ENCODE measurements around the gene TNIP1. TPM values are rescaled to one million over a fixed set of nuclear protein-coding genes. Genes with fewer than 3 reads are reported as not detected.

Gene TNIP1
- polyA plus RNA-seq, 3 donors: 63.4 to 72.3 (median 68.8) TPM

DNA sequence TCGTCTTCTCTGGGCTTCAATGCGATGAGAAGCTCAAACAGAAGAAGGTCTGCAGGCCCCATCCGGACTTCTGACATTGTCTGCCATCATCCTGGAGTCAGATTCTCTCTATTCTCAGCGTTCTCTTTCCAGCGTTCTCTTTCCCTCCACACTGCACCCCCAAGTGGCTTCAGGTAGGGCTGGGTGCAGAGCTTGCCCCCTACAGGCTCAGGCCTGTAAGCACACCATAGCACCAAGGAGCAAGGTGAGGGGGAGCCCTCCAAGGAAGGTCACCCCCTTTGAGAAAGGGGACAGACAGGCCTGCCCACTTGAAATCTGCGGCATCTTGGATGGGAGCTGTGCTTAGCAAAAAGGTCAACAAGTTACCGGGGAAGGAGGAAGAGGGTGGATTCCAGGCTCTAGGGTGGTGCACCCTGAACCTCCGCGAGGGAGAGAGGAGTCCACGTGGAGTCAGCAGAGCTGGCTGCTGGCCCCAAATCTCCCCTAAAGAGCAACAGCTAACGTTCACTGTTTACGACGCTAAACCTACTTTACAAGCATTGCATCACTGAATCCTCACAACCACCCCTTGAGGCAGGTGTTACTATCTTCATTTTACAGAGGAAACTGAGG lies 32.9 kb downstream of the TNIP1 start:
- DNase-seq (ENCODE audit: low read depth in 3 of 3, low spot score in 2 of 3): no peak

DNA sequence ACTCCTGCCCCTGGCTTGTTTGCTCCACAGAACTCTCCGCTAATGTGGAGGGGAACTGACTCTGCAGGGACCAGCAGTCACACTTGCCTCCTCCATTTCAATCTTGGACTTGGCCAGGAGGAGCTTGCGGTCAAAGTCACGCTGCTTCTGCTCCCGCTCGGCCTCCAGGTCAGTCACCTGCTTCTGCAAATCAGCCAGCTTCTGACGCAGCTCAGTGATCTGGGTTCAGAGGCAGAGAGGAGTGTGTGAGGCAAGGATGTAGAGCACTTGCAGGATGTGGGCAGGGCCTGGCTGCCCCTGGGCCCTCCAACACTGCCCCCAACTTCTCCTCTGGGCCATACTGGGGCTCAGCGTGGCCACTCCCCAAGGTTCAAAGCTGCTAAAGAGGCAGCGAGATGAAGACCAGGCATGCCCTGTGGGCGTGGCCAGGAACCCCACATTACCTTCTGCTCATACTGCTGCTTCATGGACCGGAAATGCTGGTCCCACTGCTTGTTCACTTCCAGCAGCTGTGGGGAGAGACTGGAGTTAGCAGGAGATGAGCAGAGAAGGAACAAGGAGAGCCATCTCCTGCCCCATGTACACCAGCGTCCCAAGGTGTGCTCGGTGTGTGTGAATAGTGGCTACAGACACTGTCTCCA lies 38.3 kb downstream of the TNIP1 start:
- no peak for DNase-seq (ENCODE audit: low read depth in 3 of 3, low spot score in 2 of 3)

DNA sequence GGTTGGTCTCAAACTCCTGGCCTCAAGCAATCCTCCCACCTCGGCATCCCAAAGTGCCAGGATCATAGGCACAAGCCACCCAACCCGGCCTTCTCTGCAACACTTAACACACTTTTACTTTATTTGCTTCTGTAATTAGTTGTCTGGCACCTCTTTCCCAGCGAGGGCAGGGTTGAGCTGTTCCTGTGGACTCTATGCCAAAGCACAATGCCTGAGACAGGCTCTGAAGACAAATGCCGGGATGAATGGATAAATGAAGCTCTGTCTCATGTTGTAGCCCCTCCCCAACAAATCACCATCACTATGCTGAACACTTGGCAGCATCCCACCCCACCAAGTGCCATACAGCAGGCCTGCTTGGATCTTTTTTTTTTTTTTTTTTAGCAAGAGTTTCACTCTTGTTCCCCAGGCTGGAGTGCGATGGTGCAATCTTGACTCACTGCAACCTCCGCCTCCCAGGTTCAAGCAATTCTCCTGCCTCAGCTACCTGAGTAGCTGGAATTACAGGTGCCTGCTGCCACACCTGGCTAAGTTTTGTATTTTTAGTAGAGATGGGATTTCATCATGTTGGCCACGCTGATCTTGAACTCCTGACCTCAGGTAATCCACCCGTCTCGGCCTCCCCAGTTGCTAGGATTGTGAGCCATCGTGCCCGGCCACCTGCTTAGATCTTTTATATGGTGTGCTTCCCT lies 39.1 kb downstream of the TNIP1 start:
- no peak for DNase-seq (ENCODE audit: low read depth in 3 of 3, low spot score in 2 of 3)

DNA sequence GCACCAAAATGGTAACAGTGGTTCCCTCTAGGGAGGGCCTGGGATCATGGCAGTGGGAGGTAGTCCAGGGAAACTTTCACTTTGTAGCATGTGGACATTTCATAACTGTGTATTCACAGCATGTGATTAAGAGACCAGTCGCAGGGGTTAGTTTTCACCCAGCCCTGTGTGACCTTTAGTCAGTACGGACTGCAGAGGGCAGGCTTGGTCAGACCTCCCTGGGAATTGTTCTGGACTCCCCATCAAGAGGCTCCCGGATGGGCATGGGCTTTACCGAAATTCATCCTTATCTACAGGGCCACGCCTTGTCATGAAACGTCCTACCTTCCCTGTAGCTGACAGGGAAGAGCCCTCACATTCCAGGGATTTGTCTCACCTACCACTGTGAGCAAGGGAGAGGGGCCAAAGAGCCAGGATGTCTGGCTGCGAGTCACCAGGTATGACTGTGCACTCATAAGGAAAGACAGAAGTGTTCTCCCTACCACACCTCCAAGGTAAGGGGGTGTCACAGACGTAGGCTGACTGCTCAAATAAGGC lies 40.6 kb downstream of the TNIP1 start:
- no peak for DNase-seq (ENCODE audit: low read depth in 3 of 3, low spot score in 2 of 3)

DNA sequence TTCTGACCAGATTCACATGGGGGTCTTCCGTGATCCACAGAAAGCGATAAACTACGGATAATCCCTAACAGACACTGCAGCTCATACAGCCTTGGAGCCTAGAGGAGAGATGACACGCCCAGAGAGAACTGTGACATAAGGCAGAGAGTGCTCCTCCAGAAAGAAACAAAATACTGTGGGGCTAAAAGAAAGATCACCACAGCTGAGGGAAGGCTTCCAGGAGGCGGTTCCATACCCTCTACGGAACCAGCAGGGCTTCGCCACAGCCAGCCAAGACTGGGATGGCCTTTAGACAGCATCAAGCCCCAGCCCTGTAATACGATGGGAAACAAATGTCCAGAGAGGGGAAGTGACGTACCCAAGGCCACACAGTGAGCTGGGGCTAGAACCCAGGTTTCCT lies 41.2 kb downstream of the TNIP1 start:
- no peak for DNase-seq (ENCODE audit: low read depth in 3 of 3, low spot score in 2 of 3)

DNA sequence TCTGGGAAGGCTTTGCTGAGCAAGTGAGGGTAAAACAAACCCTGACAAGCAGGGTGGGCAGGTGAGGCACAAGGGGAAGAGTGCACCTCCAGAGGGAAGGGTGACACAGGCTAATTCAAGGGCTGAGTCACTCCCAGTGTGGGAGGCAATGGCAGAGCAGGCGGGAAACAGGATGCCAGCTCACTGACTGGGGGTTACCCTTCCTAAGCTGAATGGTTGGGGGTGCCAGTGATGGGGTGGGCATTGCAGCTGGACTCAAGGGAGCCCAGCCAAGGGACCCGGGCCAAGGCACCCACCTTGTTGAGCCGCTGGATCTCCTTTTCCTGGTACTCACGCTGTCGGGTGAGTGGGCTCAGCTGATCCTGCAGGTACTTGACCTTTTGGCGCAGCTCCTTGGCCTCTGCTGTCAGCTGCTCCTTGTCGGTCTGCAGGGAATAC lies 42.0 kb downstream of the TNIP1 start:
- DNase-seq (ENCODE audit: low read depth in 3 of 3, low spot score in 2 of 3): no peak

DNA sequence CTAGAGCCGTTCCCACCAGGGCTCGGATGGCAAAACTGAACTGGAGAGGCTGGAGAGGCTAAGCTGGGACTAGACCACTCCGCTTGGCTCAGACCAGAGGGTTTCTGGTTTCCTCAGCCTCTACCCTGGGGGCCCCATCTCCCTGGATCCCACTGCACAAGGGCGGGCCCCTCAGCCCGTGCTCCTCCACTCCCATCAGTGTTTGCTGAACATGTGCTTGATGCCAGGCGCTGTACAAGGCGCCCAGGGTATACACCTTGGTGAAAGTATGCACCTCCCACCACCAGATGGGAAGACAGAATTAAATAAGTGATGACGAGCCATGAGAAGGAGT lies 42.5 kb downstream of the TNIP1 start:
- DNase-seq (ENCODE audit: low read depth in 3 of 3, low spot score in 2 of 3): no peak

DNA sequence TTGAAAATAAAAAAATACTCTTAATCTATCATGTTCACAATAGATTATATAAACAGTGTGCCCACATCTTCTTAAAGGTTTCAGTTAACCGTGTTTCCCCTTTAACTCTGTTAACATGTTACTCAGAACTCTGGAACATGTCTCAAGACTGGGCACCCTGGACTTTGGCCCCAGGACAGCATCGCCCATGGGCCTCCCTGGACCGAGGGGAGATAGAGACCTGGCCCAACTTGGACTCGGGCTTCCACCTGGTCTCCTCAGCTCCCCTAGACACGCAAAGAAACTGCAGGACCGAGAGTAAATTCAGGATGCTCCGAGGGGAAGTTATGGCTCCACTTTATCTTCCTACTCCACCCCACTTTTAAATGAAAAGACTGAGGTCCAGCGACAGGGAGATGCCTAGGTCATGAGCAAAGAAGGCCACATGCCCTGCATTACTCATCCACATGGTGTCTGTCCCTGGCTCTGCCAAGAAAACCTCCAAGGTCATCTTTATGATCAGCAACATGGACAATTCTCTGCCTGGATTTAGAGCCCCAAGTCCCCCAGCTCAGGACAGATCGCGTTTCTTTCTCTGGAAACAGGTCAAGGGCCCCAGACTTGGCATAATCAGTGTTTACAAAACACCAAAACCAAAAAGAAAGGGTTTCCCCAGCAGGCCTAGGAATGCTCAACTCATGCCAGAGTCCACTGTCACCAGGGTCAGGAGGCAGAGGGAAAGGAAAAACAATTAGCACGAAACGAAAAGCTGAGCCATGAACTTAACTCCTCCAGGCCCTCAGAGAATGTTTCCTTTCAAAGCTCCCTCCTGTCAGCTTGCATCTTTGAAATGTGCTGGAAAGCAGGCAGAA lies 43.0 kb downstream of the TNIP1 start:
- DNase-seq (ENCODE audit: low read depth in 3 of 3, low spot score in 2 of 3): no peak

DNA sequence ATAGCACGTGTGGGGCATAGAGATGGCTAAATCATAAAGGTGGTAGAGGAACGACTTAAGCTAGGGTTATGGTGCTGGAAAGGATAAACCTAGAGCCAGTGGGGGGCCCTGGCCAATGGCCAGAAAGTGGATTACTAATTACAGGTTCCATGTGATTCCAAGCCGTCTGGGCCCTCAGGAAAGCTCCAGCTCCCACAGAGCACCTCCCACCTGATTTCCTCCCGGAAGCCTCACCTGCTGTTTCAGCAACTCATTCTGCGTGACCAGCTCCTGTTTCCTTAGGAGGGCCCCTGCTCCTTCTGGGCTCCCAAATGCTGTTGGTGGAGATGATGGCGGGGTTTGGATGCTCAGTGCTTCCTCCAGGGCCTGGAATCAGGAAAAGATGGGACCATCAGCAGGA lies 44.3 kb downstream of the TNIP1 start:
- no peak for DNase-seq (ENCODE audit: low read depth in 3 of 3, low spot score in 2 of 3)

DNA sequence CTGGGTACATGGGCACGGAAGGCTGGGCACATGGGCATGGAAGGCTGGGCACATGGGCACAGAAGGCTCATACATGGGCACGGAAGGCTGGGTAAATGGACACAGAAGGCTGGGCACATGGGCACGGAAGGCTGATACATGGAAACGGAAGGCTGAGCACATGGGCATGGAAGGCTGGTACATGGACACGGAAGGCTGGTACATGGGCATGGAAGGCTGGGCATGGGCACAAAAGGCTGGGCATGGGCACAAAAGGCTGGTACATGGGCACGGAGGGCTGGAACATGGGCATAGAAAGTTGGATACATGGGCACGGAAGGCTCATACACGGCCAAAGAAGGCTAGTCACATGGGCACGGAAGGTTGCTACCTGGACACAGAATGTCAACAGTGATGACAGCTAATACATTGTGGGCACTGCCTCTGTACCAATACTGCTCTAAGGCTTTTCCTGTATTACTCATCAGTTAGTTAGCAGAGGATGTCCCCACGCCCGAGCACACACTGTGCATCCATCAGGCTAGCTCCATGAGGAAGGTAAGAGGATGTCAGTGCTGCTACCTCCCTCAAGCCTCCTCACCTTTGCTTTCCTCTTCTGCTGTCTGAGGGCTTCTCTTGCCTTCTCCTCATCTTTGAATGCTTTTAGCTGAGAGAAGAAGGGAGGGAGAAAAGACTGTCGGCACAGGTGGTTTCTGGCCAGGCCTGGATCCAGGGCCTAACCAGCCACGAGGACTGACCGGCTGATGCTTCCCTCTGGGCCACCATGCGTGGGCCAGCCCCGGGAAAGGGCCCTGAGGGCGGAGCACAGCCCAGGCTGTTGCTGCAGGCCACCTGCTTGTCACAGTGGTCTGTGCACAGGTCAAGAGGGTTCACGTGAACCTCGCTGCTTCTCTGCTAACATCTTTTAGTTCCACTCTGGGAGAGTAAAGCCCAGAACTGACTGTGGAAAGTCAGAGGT lies 46.1 kb downstream of the TNIP1 start:
- DNase-seq (ENCODE audit: low read depth in 3 of 3, low spot score in 2 of 3): no peak

DNA sequence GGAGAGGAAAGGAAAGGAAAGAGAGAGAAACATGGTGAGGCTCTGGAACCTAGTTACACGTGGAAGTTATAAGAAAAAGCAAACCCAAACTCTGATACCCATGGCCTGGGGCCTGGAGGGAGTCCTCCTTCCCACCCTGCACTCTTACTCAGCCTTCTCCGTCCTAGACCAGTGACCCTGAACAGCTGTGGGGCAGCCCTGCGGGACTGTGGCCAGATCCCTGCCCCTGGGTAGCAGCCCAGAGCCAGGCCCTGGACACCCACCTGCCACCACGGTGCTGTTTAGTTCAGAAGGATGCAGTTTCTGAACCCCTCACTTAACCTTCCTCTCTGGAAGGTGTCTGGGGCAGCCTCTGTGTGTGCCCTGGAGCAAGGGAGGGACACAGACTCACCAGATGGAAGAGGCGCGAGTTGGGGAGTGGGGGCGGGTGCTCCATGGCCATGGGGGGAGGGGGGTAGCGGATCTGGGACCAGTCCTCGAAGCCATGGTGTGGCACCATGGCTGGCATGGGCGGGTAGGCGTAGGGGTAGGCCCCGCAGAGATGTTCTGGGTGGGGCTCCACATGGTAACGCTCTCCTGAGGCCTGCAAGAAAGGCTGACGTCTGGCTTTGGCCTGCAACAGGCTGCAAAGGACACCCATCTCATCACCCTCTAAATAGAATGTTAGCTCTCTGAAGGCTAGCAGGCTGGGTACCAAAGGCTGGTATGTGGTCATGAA lies 47.5 kb downstream of the TNIP1 start:
- DNase-seq (ENCODE audit: low read depth in 3 of 3, low spot score in 2 of 3): no peak

DNA sequence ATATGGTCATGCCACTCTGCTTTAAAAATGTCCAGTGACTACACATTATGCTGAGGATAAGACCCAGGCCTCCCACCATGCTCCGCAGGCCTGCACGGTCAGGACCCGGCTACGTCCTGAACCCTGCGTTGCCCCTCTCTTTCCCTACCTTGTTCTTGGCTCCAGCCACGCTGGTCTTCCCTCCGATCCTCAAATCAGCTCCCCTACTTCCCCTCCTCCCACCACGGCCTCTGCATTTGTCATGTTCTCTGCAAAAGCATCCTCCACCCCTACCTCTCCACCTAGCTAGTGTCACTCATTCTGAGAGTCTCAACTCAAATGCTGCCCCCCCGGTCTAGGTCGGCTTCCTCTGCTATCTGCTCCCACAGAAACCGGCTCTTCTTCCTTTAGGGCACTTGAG lies 49.3 kb downstream of the TNIP1 start:
- no peak for DNase-seq (ENCODE audit: low read depth in 3 of 3, low spot score in 2 of 3)

DNA sequence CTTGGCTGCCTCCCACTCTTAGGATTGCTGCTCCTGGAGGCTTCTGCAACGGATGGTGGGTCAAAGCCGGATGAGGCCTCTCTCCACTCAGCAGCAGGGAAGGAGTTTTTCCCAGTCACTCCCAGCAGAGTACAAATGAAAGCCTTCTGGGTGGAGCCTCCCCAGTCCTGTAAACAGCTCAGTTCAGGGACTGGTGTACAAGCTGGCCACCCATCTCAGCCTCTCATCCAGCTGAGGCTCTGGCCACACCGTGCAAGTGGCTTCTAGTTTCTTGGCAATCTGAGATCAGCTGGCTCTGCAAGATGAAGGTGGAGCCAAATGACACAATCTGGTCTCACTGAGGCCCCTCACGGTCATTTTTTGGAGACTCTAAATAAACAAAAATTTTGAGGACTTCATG lies 50.5 kb downstream of the TNIP1 start:
- DNase-seq (ENCODE audit: low read depth in 3 of 3, low spot score in 2 of 3): no peak

DNA sequence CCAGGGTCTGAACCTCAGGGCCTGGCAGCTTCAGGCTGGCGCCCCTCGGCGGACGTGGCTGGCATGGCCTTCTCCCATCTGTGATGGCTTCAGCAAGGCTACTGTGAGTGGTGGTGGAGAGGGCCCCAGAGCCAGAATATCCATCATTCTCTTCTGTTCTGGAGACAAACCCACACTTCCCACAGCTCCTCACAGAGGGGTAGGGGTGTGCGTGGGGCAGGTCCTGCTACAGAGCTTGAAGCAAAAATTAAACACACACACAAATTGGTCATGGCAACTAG lies 50.8 kb downstream of the TNIP1 start:
- DNase-seq (ENCODE audit: low read depth in 3 of 3, low spot score in 2 of 3): no peak

DNA sequence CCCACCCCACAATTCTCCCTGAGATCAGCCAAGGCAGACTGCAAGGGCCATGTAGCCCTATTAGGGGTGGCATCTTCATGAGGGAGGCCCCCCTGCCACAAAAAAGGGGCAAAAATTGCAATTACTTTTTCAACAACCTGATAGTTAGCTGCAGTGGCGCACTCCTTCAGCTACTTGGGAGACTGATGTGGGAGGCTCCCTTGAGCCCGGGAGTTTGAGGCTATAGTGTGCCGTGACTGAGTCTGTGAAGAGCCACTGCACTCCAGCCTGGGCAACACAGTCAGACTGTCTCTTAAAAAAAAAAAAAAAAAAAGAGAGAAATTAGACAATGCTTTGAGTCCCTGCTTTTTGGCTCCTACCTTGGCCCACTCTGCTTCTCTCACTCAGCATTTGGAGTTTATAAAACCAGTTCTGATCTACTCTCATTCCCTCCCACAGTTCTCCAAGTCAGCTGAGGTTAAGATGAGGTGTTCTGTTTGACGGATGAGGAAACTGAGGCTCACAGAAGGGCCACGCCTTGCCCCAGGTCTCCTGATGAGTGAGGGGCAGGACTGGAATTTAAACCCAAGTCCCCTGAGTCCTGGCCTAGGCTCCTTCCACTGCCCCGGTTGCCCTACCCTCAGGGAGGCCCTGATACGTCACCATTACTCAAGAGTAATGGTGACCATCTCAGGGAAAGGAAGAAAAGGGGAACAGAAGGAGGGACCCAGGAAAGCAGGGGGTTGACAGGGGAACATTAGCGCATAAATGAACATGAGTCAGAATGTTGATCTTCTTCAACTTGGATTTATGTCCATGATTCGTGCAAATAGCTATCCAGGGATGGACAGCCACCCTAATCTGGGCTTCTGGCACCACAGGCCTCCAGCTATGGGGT lies 51.4 kb downstream of the TNIP1 start:
- no peak for DNase-seq (ENCODE audit: low read depth in 3 of 3, low spot score in 2 of 3)

DNA sequence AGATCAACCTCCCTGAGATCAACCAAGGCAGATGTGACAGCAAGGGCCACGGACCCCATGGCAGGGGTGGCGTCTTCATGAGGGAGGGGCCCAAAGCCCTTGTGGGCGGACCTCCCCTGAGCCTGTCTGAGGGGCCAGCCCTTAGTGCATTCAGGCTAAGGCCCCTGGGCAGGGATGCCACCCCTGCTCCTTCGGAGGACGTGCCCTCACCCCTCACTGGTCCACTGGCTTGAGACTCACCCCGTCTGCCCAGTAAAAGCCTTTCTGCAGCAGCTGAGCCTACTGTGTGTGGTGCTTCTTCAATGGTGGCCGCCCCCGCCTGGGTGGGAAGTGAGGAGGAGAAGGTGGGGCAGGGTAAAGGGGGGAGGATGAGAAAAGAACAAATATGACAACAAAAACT lies 52.1 kb downstream of the TNIP1 start:
- DNase-seq (ENCODE audit: low read depth in 3 of 3, low spot score in 2 of 3): no peak

DNA sequence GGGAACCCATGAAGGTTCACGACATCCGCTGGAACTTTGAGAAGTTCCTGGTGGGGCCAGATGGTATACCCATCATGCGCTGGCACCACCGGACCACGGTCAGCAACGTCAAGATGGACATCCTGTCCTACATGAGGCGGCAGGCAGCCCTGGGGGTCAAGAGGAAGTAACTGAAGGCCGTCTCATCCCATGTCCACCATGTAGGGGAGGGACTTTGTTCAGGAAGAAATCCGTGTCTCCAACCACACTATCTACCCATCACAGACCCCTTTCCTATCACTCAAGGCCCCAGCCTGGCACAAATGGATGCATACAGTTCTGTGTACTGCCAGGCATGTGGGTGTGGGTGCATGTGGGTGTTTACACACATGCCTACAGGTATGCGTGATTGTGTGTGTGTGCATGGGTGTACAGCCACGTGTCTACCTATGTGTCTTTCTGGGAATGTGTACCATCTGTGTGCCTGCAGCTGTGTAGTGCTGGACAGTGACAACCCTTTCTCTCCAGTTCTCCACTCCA lies 52.8 kb downstream of the TNIP1 start:
- DNase-seq (ENCODE audit: low read depth in 3 of 3, low spot score in 2 of 3): no peak

DNA sequence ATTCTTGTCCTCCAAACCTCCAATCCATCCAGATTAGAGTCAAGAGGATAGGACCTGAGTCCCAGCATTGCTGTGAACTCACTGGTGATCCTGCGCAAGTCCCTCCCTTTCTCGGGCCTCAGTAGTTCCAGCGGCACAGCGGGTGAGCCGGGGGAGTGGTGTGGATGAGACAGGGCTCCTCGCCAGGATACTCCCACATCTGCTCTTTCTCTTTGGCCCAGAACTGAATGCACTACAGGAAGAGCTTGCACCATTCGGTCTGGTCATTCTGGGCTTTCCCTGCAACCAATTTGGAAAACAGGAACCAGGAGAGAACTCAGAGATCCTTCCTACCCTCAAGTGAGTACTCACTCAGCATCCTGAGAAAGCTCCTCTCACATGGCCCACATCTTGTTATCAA lies 54.2 kb downstream of the TNIP1 start:
- DNase-seq (ENCODE audit: low read depth in 3 of 3, low spot score in 2 of 3): no peak

Data from right renal cortex interstitium (tissue), 3 donors.